HepG2 (cell line): ENCODE results near the gene LNX2. TPM values are rescaled to one million over a fixed set of nuclear protein-coding genes. Genes with fewer than 3 reads are reported as not detected.

ENCODE experiments used
- ARNT2 ChIP-seq: sonication (generic); formaldehyde crosslinking; IDR thresholded peaks from 2 replicates; pipeline ENCODE4 v1.8.0; 2022; ENCODE audit warnings: mild to moderate bottlenecking, low read depth, missing genetic modification reagents, moderate library complexity
- ATRX ChIP-seq: sonication (generic); formaldehyde crosslinking; IDR thresholded peaks from 2 replicates; pipeline ENCODE4 v1.4.0; 2020; ENCODE audit warnings: missing genetic modification reagents, borderline replicate concordance
- FOXJ3 ChIP-seq: sonication (generic); formaldehyde crosslinking; IDR thresholded peaks from 2 replicates; pipeline ENCODE4 v1.4.0; 2020; ENCODE audit warnings: missing genetic modification reagents, mild to moderate bottlenecking, borderline replicate concordance
- HDAC6 ChIP-seq: fragments of 200-600 bp; sonication (generic); IDR thresholded peaks from 2 replicates; pipeline ENCODE4 v1.7.0; 2017; ENCODE audit warnings: mild to moderate bottlenecking, antibody characterized with exemption, low read length, low read depth
- HOXD1 ChIP-seq: sonication (generic); formaldehyde crosslinking; IDR thresholded peaks from 2 replicates; pipeline ENCODE4 v1.5.0; 2020; ENCODE audit warnings: missing genetic modification reagents
- KAT7 ChIP-seq: IDR thresholded peaks from 2 replicates; pipeline ENCODE4 v1.6.1; 2018; ENCODE audit warnings: borderline replicate concordance, missing compliant biosample characterization
- KDM5B ChIP-seq: sonication (generic); formaldehyde crosslinking; IDR thresholded peaks from 2 replicates; pipeline ENCODE4 v1.4.0; 2020; ENCODE audit warnings: missing genetic modification reagents, mild to moderate bottlenecking, borderline replicate concordance
- PHF21A ChIP-seq: sonication (generic); formaldehyde crosslinking; IDR thresholded peaks from 2 replicates; pipeline ENCODE4 v1.5.0; 2020; ENCODE audit warnings: mild to moderate bottlenecking, missing genetic modification reagents
- REL ChIP-seq: sonication (generic); formaldehyde crosslinking; conservative IDR thresholded peaks from 2 replicates; pipeline ENCODE4 v1.8.0; 2022; ENCODE audit warnings: mild to moderate bottlenecking, missing genetic modification reagents, moderate library complexity
- RFXAP ChIP-seq: sonication (generic); formaldehyde crosslinking; IDR thresholded peaks from 2 replicates; pipeline ENCODE4 v1.4.0; 2020; ENCODE audit warnings: missing genetic modification reagents, borderline replicate concordance
- RXRA ChIP-seq: sonication (generic); formaldehyde crosslinking; IDR thresholded peaks from 2 replicates; pipeline ENCODE4 v1.5.1; 2020; ENCODE audit warnings: missing genetic modification reagents
- SIX4 ChIP-seq: sonication (generic); formaldehyde crosslinking; IDR thresholded peaks from 2 replicates; pipeline ENCODE4 v1.4.0; 2020; ENCODE audit warnings: missing genetic modification reagents
- SNRNP70 ChIP-seq: fragments of 200-400 bp; formaldehyde crosslinking; IDR thresholded peaks from 2 replicates; pipeline ENCODE4 v1.6.1; 2017; ENCODE audit warnings: mild to moderate bottlenecking, low read depth, low read length, moderate library complexity
- SOX6 ChIP-seq, 2 experiments: fragments of 450-650 bp in 1 of 2; sonication (generic) in 1 of 2; formaldehyde crosslinking in 1 of 2; IDR thresholded peaks; 2 replicates each; pipeline versions ENCODE4 v1.4.0 to v1.6.1; 2017 to 2020; ENCODE audit warnings: antibody characterized with exemption in 1 of 2, mild to moderate bottlenecking in 1 of 2, missing genetic modification reagents in 1 of 2
- TOPORS ChIP-seq: sonication (generic); formaldehyde crosslinking; IDR thresholded peaks from 2 replicates; pipeline ENCODE4 v1.8.0; 2023; ENCODE audit warnings: mild to moderate bottlenecking, missing genetic modification reagents
- ZNF20 ChIP-seq: sonication (generic); formaldehyde crosslinking; IDR thresholded peaks from 2 replicates; pipeline ENCODE4 v1.4.0; 2020; ENCODE audit warnings: mild to moderate bottlenecking, moderate library complexity, missing genetic modification reagents
- ZNF343 ChIP-seq: sonication (generic); formaldehyde crosslinking; IDR thresholded peaks from 2 replicates; pipeline ENCODE4 v1.4.0; 2020; ENCODE audit warnings: mild to moderate bottlenecking, missing genetic modification reagents
- ZNF354B ChIP-seq: sonication (generic); formaldehyde crosslinking; IDR thresholded peaks from 2 replicates; pipeline ENCODE4 v1.8.0; 2022; ENCODE audit warnings: mild to moderate bottlenecking, missing genetic modification reagents
- ZNF430 ChIP-seq: sonication (generic); formaldehyde crosslinking; IDR thresholded peaks from 2 replicates; pipeline ENCODE4 v1.9.0; 2021; ENCODE audit warnings: mild to moderate bottlenecking, missing genetic modification reagents
- ZNF709 ChIP-seq: sonication (generic); formaldehyde crosslinking; IDR thresholded peaks from 2 replicates; pipeline ENCODE4 v1.5.0; 2020; ENCODE audit warnings: mild to moderate bottlenecking, missing genetic modification reagents
- polyA plus RNA-seq, 8 experiments: library from polyadenylated mRNA; depleted of rRNA in 3 of 8; stranded (reverse) in 7 of 8; unstranded in 1 of 8; fragments of >200 nt; fragmentation: Illumina TruSeq in 4 of 8; extraction: Trizol in 4 of 8; gene quantifications; 2 replicates each; pipeline versions ENCODE4 v1.2.1 to v1.2.3, GENCODE V29; 2011 to 2016; ENCODE audit warnings: low read depth in 4 of 8, missing spikeins in 1 of 8, mixed read lengths in 1 of 8; ENCODE audit not compliant: insufficient read depth in 1 of 8
- total RNA-seq, 5 experiments: library from RNA; depleted of rRNA; stranded (reverse); fragments of >200 nt; fragmentation: Illumina TruSeq; extraction: Trizol; gene quantifications; 2 replicates each; pipeline ENCODE4 v1.2.3, GENCODE V29; 2016; ENCODE audit warnings: low read depth in 1 of 5
- TF ChIP-seq, protein P1 (sequence below): sonication (generic); formaldehyde crosslinking; IDR thresholded peaks from 2 replicates; pipeline ENCODE4 v1.4.0; 2020; ENCODE audit warnings: missing genetic modification reagents
- TF ChIP-seq, protein P2 (sequence below): sonication (generic); formaldehyde crosslinking; IDR thresholded peaks from 2 replicates; pipeline ENCODE4 v1.5.0; 2020; ENCODE audit warnings: missing genetic modification reagents, mild to moderate bottlenecking, borderline replicate concordance
- TF ChIP-seq, protein P3 (sequence below): sonication (generic); formaldehyde crosslinking; IDR thresholded peaks from 2 replicates; pipeline ENCODE4 v1.5.1; 2020; ENCODE audit warnings: missing genetic modification reagents, mild to moderate bottlenecking, borderline replicate concordance
- TF ChIP-seq, protein P4 (sequence below): sonication (generic); formaldehyde crosslinking; IDR thresholded peaks from 2 replicates; pipeline ENCODE4 v1.4.0; 2020; ENCODE audit warnings: missing genetic modification reagents; ENCODE audit errors: not compliant biosample characterization

LNX2 gene
- total and polyA plus RNA-seq, 2 of the 13 experiments (the other 11 are each of a cell fraction or from before 2014, with no cell fraction given), result 9.2 to 9.7 TPM

DNA sequence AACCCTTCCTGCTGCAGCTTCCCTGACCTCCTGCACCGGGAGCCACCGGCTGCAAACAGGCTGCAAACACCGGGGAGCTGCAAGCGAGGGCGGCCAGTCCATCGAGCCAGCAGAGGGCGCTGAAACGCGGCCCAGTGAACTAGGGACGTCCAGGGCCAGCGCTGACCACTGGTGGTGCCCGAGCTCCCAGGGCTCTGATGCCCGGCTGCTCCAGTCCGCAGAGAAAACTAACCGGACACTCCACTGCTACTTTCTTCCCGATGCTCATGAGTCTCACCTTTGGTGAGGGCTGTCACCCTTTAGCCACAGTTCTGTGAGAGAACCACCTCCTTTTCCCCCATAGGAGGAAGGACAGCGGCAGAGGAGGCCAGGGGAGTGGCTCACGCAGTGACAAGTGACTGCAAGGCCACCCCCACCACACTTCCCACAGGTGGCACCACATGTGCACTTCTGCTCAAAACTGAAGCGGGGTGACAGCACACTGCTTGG, 87.1 kb downstream of the LNX2 start (continued):
- TF ChIP-seq, protein P1, sequence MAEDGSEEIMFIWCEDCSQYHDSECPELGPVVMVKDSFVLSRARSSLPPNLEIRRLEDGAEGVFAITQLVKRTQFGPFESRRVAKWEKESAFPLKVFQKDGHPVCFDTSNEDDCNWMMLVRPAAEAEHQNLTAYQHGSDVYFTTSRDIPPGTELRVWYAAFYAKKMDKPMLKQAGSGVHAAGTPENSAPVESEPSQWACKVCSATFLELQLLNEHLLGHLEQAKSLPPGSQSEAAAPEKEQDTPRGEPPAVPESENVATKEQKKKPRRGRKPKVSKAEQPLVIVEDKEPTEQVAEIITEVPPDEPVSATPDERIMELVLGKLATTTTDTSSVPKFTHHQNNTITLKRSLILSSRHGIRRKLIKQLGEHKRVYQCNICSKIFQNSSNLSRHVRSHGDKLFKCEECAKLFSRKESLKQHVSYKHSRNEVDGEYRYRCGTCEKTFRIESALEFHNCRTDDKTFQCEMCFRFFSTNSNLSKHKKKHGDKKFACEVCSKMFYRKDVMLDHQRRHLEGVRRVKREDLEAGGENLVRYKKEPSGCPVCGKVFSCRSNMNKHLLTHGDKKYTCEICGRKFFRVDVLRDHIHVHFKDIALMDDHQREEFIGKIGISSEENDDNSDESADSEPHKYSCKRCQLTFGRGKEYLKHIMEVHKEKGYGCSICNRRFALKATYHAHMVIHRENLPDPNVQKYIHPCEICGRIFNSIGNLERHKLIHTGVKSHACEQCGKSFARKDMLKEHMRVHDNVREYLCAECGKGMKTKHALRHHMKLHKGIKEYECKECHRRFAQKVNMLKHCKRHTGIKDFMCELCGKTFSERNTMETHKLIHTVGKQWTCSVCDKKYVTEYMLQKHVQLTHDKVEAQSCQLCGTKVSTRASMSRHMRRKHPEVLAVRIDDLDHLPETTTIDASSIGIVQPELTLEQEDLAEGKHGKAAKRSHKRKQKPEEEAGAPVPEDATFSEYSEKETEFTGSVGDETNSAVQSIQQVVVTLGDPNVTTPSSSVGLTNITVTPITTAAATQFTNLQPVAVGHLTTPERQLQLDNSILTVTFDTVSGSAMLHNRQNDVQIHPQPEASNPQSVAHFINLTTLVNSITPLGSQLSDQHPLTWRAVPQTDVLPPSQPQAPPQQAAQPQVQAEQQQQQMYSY (CRISPR knock-in tag), result no peak
- TF ChIP-seq SNRNP70, result no peak
- no peak for TF ChIP-seq ATRX (CRISPR knock-in tag)
- TF ChIP-seq, protein P2, sequence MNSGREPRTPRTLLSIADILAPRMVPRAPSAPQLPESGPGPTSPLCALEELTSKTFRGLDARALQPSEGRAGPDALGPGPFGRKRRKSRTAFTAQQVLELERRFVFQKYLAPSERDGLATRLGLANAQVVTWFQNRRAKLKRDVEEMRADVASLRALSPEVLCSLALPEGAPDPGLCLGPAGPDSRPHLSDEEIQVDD (CRISPR knock-in tag), result no peak
- no peak for TF ChIP-seq ZNF20
- no peak for TF ChIP-seq PHF21A (CRISPR knock-in tag)
- TF ChIP-seq TOPORS (CRISPR knock-in tag), result no peak
- peak; percentile 62; the same call in 1 of the 2 replicates for TF ChIP-seq KDM5B (CRISPR knock-in tag)
- TF ChIP-seq SOX6 (IDR thresholded peaks at IDR 0.05), result no peak
- peak; percentile 46 for TF ChIP-seq SOX6 (CRISPR knock-in tag; IDR thresholded peaks at IDR 0.05)
- TF ChIP-seq, protein P3, sequence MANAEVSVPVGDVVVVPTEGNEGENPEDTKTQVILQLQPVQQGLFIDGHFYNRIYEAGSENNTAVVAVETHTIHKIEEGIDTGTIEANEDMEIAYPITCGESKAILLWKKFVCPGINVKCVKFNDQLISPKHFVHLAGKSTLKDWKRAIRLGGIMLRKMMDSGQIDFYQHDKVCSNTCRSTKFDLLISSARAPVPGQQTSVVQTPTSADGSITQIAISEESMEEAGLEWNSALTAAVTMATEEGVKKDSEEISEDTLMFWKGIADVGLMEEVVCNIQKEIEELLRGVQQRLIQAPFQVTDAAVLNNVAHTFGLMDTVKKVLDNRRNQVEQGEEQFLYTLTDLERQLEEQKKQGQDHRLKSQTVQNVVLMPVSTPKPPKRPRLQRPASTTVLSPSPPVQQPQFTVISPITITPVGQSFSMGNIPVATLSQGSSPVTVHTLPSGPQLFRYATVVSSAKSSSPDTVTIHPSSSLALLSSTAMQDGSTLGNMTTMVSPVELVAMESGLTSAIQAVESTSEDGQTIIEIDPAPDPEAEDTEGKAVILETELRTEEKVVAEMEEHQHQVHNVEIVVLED (CRISPR knock-in tag), result peak; percentile 24; the same call in 1 of the 2 replicates
- TF ChIP-seq ZNF430 (CRISPR knock-in tag), result no peak
- no peak for TF ChIP-seq HOXD1 (CRISPR knock-in tag)
- no peak for TF ChIP-seq HDAC6
- TF ChIP-seq ZNF343 (CRISPR knock-in tag), result no peak
- TF ChIP-seq ARNT2 (CRISPR knock-in tag), result no peak
- TF ChIP-seq REL (CRISPR knock-in tag), result no peak
- no peak for TF ChIP-seq FOXJ3 (CRISPR knock-in tag)
- TF ChIP-seq ZNF354B (CRISPR knock-in tag), result no peak
- TF ChIP-seq RXRA (CRISPR knock-in tag), result no peak
- TF ChIP-seq KAT7 (CRISPR knock-in tag), result no peak
- peak; percentile 64; the same call in 1 of the 2 replicates for TF ChIP-seq RFXAP (CRISPR knock-in tag)
- no peak for TF ChIP-seq SIX4
- TF ChIP-seq ZNF709 (CRISPR knock-in tag), result no peak
- TF ChIP-seq, protein P4, sequence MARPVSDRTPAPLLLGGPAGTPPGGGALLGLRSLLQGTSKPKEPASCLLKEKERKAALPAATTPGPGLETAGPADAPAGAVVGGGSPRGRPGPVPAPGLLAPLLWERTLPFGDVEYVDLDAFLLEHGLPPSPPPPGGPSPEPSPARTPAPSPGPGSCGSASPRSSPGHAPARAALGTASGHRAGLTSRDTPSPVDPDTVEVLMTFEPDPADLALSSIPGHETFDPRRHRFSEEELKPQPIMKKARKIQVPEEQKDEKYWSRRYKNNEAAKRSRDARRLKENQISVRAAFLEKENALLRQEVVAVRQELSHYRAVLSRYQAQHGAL, result no peak
